ENCODE data around the gene TSPAN4.

DNA sequence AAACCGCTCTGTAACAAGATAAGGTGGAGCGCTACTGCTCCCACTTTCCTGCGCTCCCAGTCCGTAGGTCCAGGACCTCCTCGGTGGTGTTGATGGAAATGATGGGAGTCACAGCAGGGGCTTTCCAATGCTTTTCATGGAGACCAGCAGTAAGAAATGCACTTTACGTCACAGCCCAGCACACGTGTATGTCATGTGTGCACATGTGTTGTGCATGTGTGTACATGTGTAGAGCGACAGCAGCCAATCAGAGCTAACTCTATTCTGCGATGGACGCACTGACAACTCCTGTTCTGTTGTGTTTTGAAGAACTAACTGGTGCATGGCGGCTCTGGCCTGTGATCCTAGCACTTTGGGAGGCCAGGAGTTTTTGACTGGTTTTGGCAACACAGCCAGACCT is 66.8 kb downstream of the TSPAN4 start:
- TF ChIP-seq, protein P1, sequence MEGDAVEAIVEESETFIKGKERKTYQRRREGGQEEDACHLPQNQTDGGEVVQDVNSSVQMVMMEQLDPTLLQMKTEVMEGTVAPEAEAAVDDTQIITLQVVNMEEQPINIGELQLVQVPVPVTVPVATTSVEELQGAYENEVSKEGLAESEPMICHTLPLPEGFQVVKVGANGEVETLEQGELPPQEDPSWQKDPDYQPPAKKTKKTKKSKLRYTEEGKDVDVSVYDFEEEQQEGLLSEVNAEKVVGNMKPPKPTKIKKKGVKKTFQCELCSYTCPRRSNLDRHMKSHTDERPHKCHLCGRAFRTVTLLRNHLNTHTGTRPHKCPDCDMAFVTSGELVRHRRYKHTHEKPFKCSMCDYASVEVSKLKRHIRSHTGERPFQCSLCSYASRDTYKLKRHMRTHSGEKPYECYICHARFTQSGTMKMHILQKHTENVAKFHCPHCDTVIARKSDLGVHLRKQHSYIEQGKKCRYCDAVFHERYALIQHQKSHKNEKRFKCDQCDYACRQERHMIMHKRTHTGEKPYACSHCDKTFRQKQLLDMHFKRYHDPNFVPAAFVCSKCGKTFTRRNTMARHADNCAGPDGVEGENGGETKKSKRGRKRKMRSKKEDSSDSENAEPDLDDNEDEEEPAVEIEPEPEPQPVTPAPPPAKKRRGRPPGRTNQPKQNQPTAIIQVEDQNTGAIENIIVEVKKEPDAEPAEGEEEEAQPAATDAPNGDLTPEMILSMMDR (IDR thresholded peaks at IDR 0.05 in 4 of 5, conservative IDR thresholded peaks at IDR 0.05 in 1 of 5) = no peak
- no peak for TF ChIP-seq POLR2A (IDR thresholded peaks at IDR 0.05)

Measured in gastrocnemius medialis (tissue), 4 donors.